H9 (cell line): Measurements from ENCODE around the gene GIGYF1. TPM values are rescaled to one million over a fixed set of nuclear protein-coding genes. Genes with fewer than 3 reads are reported as not detected.
A peak's percentile ranks its signal among the peaks of the same experiment; 100 is the strongest.

ENCODE experiments used
- DNase-seq: peaks from one replicate; pipeline ENCODE4 v3.0.0-alpha.2; 2017
- H2AFZ ChIP-seq: one replicate; pipeline ENCODE4 v1.6.1; 2013; ENCODE audit warnings: mild to moderate bottlenecking, low read length, control low read depth, moderate library complexity
- H2AK5ac ChIP-seq: 2 replicates; pipeline ENCODE4 v1.6.1; 2013; ENCODE audit warnings: low read length, control low read depth, mixed read lengths; ENCODE audit not compliant: insufficient read length
- H2BK120ac ChIP-seq: one replicate; pipeline ENCODE4 v1.6.1; 2013; ENCODE audit warnings: low read depth, mild to moderate bottlenecking, low read length, control low read depth, inconsistent platforms; ENCODE audit not compliant: poor library complexity, severe bottlenecking
- H2BK12ac ChIP-seq: 2 replicates; pipeline ENCODE4 v1.6.1; 2013; ENCODE audit warnings: low read length, control low read depth, mixed read lengths, low read depth; ENCODE audit not compliant: insufficient read length
- H2BK15ac ChIP-seq: 2 replicates; pipeline ENCODE4 v1.6.1; 2013; ENCODE audit warnings: low read depth, low read length, control low read depth
- H2BK20ac ChIP-seq: one replicate; pipeline ENCODE4 v1.6.1; 2013; ENCODE audit warnings: low read depth, mild to moderate bottlenecking, low read length, control low read depth, inconsistent platforms; ENCODE audit not compliant: poor library complexity, severe bottlenecking
- H2BK5ac ChIP-seq: 2 replicates; pipeline ENCODE4 v1.6.1; 2013; ENCODE audit warnings: low read length, control low read depth, mixed read lengths; ENCODE audit not compliant: insufficient read length
- H3K14ac ChIP-seq: 2 replicates; pipeline ENCODE4 v1.6.1; 2013; ENCODE audit warnings: low read length, control low read depth; ENCODE audit not compliant: insufficient read depth
- H3K18ac ChIP-seq: 2 replicates; pipeline ENCODE4 v1.6.1; 2013; ENCODE audit warnings: low read depth, mild to moderate bottlenecking, mixed read lengths, low read length, control low read depth; ENCODE audit not compliant: insufficient read length
- H3K23ac ChIP-seq: 2 replicates; pipeline ENCODE4 v1.6.1; 2013; ENCODE audit warnings: low read length, control low read depth, mixed read lengths, low read depth; ENCODE audit not compliant: insufficient read length
- H3K23me2 ChIP-seq: 2 replicates; pipeline ENCODE4 v1.6.1; 2013; ENCODE audit warnings: low read depth, mild to moderate bottlenecking, mixed read lengths, low read length, control low read depth; ENCODE audit not compliant: insufficient read length, poor library complexity, severe bottlenecking
- H3K27ac ChIP-seq: 2 replicates; pipeline ENCODE4 v1.5.1; 2013; ENCODE audit warnings: low read length, control low read depth, mixed read lengths, low read depth; ENCODE audit not compliant: insufficient read length
- H3K27me3 ChIP-seq: 2 replicates; pipeline ENCODE4 v1.6.1; 2013; ENCODE audit warnings: low read length, control low read depth, inconsistent platforms; ENCODE audit not compliant: insufficient read depth
- H3K4ac ChIP-seq: 2 replicates; pipeline ENCODE4 v1.6.1; 2013; ENCODE audit warnings: low read depth, mild to moderate bottlenecking, control low read depth, inconsistent platforms, low read length, moderate library complexity
- H3K4me1 ChIP-seq: 2 replicates; pipeline ENCODE4 v1.6.1; 2013; ENCODE audit warnings: low read length, control low read depth, inconsistent platforms; ENCODE audit not compliant: insufficient read depth
- H3K4me2 ChIP-seq: 2 replicates; pipeline ENCODE4 v1.6.1; 2013; ENCODE audit warnings: low read length, control low read depth, mixed read lengths; ENCODE audit not compliant: insufficient read length, insufficient read depth
- H3K56ac ChIP-seq: 2 replicates; pipeline ENCODE4 v1.6.1; 2013; ENCODE audit warnings: low read depth, mild to moderate bottlenecking, mixed read lengths, low read length, control low read depth; ENCODE audit not compliant: insufficient read length
- H3K79me1 ChIP-seq: 2 replicates; pipeline ENCODE4 v1.6.1; 2013; ENCODE audit warnings: low read depth, mild to moderate bottlenecking, moderate library complexity, low read length, control low read depth, inconsistent platforms; ENCODE audit not compliant: insufficient read depth, poor library complexity, severe bottlenecking
- H3K79me2 ChIP-seq: 2 replicates; pipeline ENCODE4 v1.6.1; 2013; ENCODE audit warnings: low read length, control low read depth, inconsistent platforms; ENCODE audit not compliant: insufficient read depth
- H3K9ac ChIP-seq: 2 replicates; pipeline ENCODE4 v1.6.1; 2013; ENCODE audit warnings: low read length, control low read depth, mixed read lengths; ENCODE audit not compliant: insufficient read length; ENCODE audit errors: extremely low read depth
- H3K9me3 ChIP-seq: one replicate; pipeline ENCODE4 v1.6.1; 2013; ENCODE audit warnings: low read depth, low read length, inconsistent platforms; ENCODE audit not compliant: control insufficient read depth
- H3T11ph ChIP-seq: one replicate; pipeline ENCODE4 v1.6.1; 2013; ENCODE audit warnings: mild to moderate bottlenecking, low read length, control low read depth, inconsistent platforms
- H4K20me1 ChIP-seq: one replicate; pipeline ENCODE4 v1.6.1; 2013; ENCODE audit not compliant: control insufficient read depth, insufficient read length, insufficient read depth
- H4K5ac ChIP-seq: 2 replicates; pipeline ENCODE4 v1.6.1; 2013; ENCODE audit warnings: low read depth, mild to moderate bottlenecking, mixed read lengths, low read length, control low read depth; ENCODE audit not compliant: insufficient read length
- H4K8ac ChIP-seq: replicated peaks from 2 replicates; pipeline ENCODE4 v1.6.1; 2013; ENCODE audit warnings: low read length, control low read depth, mixed read lengths, low read depth; ENCODE audit not compliant: insufficient read length
- H4K91ac ChIP-seq: 2 replicates; pipeline ENCODE4 v1.6.1; 2013; ENCODE audit warnings: low read depth, mild to moderate bottlenecking, moderate library complexity, mixed read lengths, low read length, control low read depth; ENCODE audit not compliant: insufficient read length
- H3K27ac Mint-ChIP-seq, 3 experiments: 2 replicates in 2 of 3; 3 replicates in 1 of 3; pipeline ENCODE4 v1.8.0; 2020 to 2021; ENCODE audit warnings: mixed read lengths in 3 of 3, mild to moderate bottlenecking in 1 of 3, moderate library complexity in 1 of 3
- H3K27me3 Mint-ChIP-seq: 2 replicates; pipeline ENCODE4 v1.8.0; 2021; ENCODE audit warnings: low read depth, mild to moderate bottlenecking, moderate library complexity, mixed read lengths
- H3K36me3 Mint-ChIP-seq, 3 experiments: 2 replicates in 2 of 3; 3 replicates in 1 of 3; pipeline ENCODE4 v1.8.0; 2020 to 2021; ENCODE audit warnings: low read depth in 3 of 3, mixed read lengths in 3 of 3; ENCODE audit not compliant: insufficient read depth in 1 of 3
- H3K4me1 Mint-ChIP-seq, 2 experiments: 2 replicates each; pipeline ENCODE4 v1.8.0; 2020; ENCODE audit warnings: mixed read lengths in 2 of 2
- H3K4me3 Mint-ChIP-seq, 2 experiments: 2 replicates in 1 of 2; 3 replicates in 1 of 2; pipeline ENCODE4 v1.8.0; 2020 to 2021; ENCODE audit warnings: mild to moderate bottlenecking in 2 of 2, mixed read lengths in 2 of 2, moderate library complexity in 1 of 2
- H3K9me3 Mint-ChIP-seq, 2 experiments: 2 replicates in 1 of 2; 3 replicates in 1 of 2; pipeline ENCODE4 v1.8.0; 2020; ENCODE audit warnings: mild to moderate bottlenecking in 2 of 2, mixed read lengths in 2 of 2, moderate library complexity in 1 of 2
- CTCF ChIP-seq: fragments of 200-600 bp; sonication (generic); conservative IDR thresholded peaks from 3 replicates; pipeline ENCODE4 v1.8.0; 2021; ENCODE audit warnings: antibody characterized with exemption, mild to moderate bottlenecking
- WGBS: extraction: QIAGEN DNeasy Blood & Tissue Kit; methylation state at CpG from one replicate; pipeline ENCODE4 v1.1.7; 2013; ENCODE audit warnings: missing lambda C conversion rate, low lambda C conversion rate, mixed read lengths; ENCODE audit not compliant: insufficient read length; ENCODE audit errors: extremely low coverage; 5-methylcytosine and 5-hydroxymethylcytosine counted together
- total RNA-seq: library from RNA; stranded (reverse); gene quantifications from 2 replicates; pipeline ENCODE4 v1.2.1, GENCODE V29; 2021

Gene GIGYF1
- total RNA-seq, 1 experiment from 2014 or later, result 104 TPM

GRCh38 chr7:100667331-100668068 lies 26.6 kb downstream of the GIGYF1 start:
- no peak overlapping the region for H3K4ac ChIP-seq
- no peaks in the 10 kb centered on the region for H3K9me3 ChIP-seq
- H2AK5ac ChIP-seq, result no peak overlapping the region
- H2BK15ac ChIP-seq, result no peak overlapping the region
- Mint-ChIP-seq H3K36me3 (no peaks in the 10 kb centered on the region; a peak in 1 of 7 replicates), H3K27ac (peak overlapping the region in 1 of 3 experiments; percentile 9; a peak in 1 of 7 replicates), H3K27me3 (peaks cover 41% of the 10 kb centered on the region), H3K9me3 (no peaks in the 10 kb centered on the region; a peak in 2 of 5 replicates), H3K4me1 (peaks cover 9 to 11% of the 10 kb centered on the region in 2 experiments), H3K4me3 (no peak overlapping the region)
- no peaks in the 10 kb centered on the region for H3K27me3 ChIP-seq
- no peak overlapping the region for H2BK20ac ChIP-seq
- no peak overlapping the region for H3K27ac ChIP-seq
- no peak overlapping the region for H3K4me2 ChIP-seq
- no peak overlapping the region for H4K5ac ChIP-seq
- no peak overlapping the region for H3K9ac ChIP-seq
- no peak overlapping the region for H3T11ph ChIP-seq
- no peak overlapping the region for H2BK12ac ChIP-seq
- H3K79me2 ChIP-seq, result no peaks in the 10 kb centered on the region
- no peaks in the 10 kb centered on the region for H3K23me2 ChIP-seq
- no peak overlapping the region for H4K91ac ChIP-seq
- H3K18ac ChIP-seq, result no peak overlapping the region
- no peak for DNase-seq
- no peak overlapping the region for H4K8ac ChIP-seq
- no CpG with 5 or more reads among the region's 16 CpGs for WGBS
- no peaks in the 10 kb centered on the region for H3K79me1 ChIP-seq
- H3K14ac ChIP-seq, result no peak overlapping the region
- no peak overlapping the region for H3K56ac ChIP-seq
- no peaks in the 10 kb centered on the region for H4K20me1 ChIP-seq
- H2AFZ ChIP-seq, result no peak overlapping the region
- no peak for TF ChIP-seq CTCF
- no peak overlapping the region for H3K23ac ChIP-seq
- no peak overlapping the region for H2BK120ac ChIP-seq
- H2BK5ac ChIP-seq, result no peak overlapping the region
- H3K4me1 ChIP-seq, result no peaks in the 10 kb centered on the region
